ENCODE measurements around the gene MAP7D1. TPM values are rescaled to one million over a fixed set of nuclear protein-coding genes. Genes with fewer than 3 reads are reported as not detected.

Gene MAP7D1
- total and polyA plus RNA-seq, 10 of the 15 experiments (the other 5 are each of a cell fraction or from before 2014, with no cell fraction given), result 4.4 to 97.6 (median 24.2) TPM

DNA sequence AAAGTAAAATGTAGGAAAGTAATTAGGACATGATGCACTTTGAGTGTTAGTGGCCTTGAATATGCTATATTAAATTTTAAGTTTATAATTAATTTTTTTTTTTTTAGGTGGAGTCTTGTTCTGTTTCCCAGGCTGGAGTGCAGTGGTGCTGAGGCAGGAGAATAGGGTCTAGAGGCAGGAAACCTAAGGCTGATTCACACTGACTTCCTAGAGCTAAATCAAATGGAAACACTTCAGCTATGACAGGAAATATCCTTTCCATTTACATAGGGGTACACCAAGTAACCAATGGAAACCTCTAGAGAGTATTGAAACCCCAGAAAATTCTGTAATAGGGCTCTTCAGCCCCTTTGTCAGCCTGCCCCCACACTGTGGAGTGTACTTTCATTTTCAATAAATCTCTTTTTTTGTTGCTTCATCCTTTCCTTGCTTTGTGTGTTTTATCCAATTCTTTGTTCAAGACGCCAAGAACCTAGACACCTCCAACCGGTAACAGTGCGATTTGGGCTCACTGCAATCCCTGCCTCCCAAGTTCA lies 50.4 kb downstream of the MAP7D1 start:
- RAD21 ChIA-PET (ENCODE audit: unreplicated experiment), result no interaction called here
- FAIRE-seq, result no peak

More for the DNA sequence above, 50.4 kb downstream of the MAP7D1 start:
- POLR2A ChIA-PET, result no interaction called here
- no peak for DNase-seq (ENCODE audit: low read depth, low spot score)
- SMC1A ChIA-PET (ENCODE audit: uncharacterized antibody, unreplicated experiment), result no interaction called here
- Histone ChIP-seq H3K4me2 (ENCODE audit: control insufficient read depth, insufficient read depth) (no peak overlapping the region), H3K9ac (ENCODE audit: control insufficient read depth, insufficient read depth, low read length) (no peak overlapping the region), H3K9me3 (replicated peaks; ENCODE audit: control insufficient read depth, insufficient read depth, low read length) (no peaks in the 10 kb centered on the region), H3K79me2 (ENCODE audit: control insufficient read depth, insufficient read depth, low read length) (no peaks in the 10 kb centered on the region), H3K27ac (ENCODE audit: control insufficient read depth, insufficient read depth) (no peak overlapping the region), H3K27me3 (replicated peaks in 1 of 2; ENCODE audit: control insufficient read depth in 2 of 2, insufficient read depth in 2 of 2, low read length in 1 of 2) (no peaks in the 10 kb centered on the region), H3K4me3 (no peak overlapping the region), H3K4me1 (ENCODE audit: control insufficient read depth, insufficient read depth, low read length) (peaks cover 9% of the 10 kb centered on the region), H2AFZ (ENCODE audit: control insufficient read depth, low read depth, low read length) (no peak overlapping the region), H4K20me1 (ENCODE audit: control insufficient read depth, insufficient read depth) (no peaks in the 10 kb centered on the region), H3K36me3 (ENCODE audit: control insufficient read depth in 2 of 2, insufficient read depth in 2 of 2, low read length in 1 of 2) (no peaks in the 10 kb centered on the region)
- no TSS peak for BruUV-seq (replicated peaks)
- peak; percentile 48; the same call in 2 of the 3 replicates for ATAC-seq
- intact Hi-C loops (cut with micrococcal nuclease; ENCODE audit: unreplicated experiment) (no loop called here), in situ Hi-C loops (cut with MboI) (no loop called here)
- CTCF ChIA-PET, result no interaction called here
- WGBS (ENCODE audit: insufficient coverage, insufficient replicate concordance, low lambda C conversion rate, missing lambda C conversion rate), result 90% methylated on average over 3 of the region's 3 CpGs
- TF ChIP-seq RELB (IDR thresholded peaks at IDR 0.05; ENCODE audit: low read depth) (no peak), CBX3 (IDR thresholded peaks at IDR 0.05; ENCODE audit: borderline replicate concordance, low read depth) (no peak), POLR2AphosphoS2 (IDR thresholded peaks at IDR 0.05; ENCODE audit: low read depth, low read length) (no peak), ZNF274 (IDR thresholded peaks at IDR 0.05; ENCODE audit: insufficient read depth, insufficient read length) (no peak), SP1 (IDR thresholded peaks at IDR 0.05; ENCODE audit: low read depth, low read length) (no peak), PML (IDR thresholded peaks at IDR 0.05; ENCODE audit: low read length) (no peak), EGR1 (IDR thresholded peaks at IDR 0.05; ENCODE audit: borderline replicate concordance in 1 of 2, low read depth in 2 of 2, low read length in 2 of 2) (no peak), NR2C2 (IDR thresholded peaks at IDR 0.05; ENCODE audit: borderline replicate concordance, control insufficient read depth, insufficient read length, low read depth) (no peak), HDAC2 (IDR thresholded peaks at IDR 0.05) (no peak)
- TF ChIP-seq, protein P1, sequence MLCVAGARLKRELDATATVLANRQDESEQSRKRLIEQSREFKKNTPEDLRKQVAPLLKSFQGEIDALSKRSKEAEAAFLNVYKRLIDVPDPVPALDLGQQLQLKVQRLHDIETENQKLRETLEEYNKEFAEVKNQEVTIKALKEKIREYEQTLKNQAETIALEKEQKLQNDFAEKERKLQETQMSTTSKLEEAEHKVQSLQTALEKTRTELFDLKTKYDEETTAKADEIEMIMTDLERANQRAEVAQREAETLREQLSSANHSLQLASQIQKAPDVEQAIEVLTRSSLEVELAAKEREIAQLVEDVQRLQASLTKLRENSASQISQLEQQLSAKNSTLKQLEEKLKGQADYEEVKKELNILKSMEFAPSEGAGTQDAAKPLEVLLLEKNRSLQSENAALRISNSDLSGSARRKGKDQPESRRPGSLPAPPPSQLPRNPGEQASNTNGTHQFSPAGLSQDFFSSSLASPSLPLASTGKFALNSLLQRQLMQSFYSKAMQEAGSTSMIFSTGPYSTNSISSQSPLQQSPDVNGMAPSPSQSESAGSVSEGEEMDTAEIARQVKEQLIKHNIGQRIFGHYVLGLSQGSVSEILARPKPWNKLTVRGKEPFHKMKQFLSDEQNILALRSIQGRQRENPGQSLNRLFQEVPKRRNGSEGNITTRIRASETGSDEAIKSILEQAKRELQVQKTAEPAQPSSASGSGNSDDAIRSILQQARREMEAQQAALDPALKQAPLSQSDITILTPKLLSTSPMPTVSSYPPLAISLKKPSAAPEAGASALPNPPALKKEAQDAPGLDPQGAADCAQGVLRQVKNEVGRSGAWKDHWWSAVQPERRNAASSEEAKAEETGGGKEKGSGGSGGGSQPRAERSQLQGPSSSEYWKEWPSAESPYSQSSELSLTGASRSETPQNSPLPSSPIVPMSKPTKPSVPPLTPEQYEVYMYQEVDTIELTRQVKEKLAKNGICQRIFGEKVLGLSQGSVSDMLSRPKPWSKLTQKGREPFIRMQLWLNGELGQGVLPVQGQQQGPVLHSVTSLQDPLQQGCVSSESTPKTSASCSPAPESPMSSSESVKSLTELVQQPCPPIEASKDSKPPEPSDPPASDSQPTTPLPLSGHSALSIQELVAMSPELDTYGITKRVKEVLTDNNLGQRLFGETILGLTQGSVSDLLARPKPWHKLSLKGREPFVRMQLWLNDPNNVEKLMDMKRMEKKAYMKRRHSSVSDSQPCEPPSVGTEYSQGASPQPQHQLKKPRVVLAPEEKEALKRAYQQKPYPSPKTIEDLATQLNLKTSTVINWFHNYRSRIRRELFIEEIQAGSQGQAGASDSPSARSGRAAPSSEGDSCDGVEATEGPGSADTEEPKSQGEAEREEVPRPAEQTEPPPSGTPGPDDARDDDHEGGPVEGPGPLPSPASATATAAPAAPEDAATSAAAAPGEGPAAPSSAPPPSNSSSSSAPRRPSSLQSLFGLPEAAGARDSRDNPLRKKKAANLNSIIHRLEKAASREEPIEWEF (IDR thresholded peaks at IDR 0.05; ENCODE audit: insufficient replicate concordance, low read depth, low read length), result no peak
- TF ChIP-seq, protein P2, sequence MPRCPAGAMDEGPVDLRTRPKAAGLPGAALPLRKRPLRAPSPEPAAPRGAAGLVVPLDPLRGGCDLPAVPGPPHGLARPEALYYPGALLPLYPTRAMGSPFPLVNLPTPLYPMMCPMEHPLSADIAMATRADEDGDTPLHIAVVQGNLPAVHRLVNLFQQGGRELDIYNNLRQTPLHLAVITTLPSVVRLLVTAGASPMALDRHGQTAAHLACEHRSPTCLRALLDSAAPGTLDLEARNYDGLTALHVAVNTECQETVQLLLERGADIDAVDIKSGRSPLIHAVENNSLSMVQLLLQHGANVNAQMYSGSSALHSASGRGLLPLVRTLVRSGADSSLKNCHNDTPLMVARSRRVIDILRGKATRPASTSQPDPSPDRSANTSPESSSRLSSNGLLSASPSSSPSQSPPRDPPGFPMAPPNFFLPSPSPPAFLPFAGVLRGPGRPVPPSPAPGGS (IDR thresholded peaks at IDR 0.05; ENCODE audit: borderline replicate concordance, insufficient read depth, low read depth, low read length, poor library complexity, severe bottlenecking), result no peak
